ENCODE results near the gene ABCC5. TPM values are rescaled to one million over a fixed set of nuclear protein-coding genes. Genes with fewer than 3 reads are reported as not detected.
"Not testable (repeated sequence)": the region's sequence is repeated elsewhere in the genome, so short reads cannot be mapped to it uniquely, and the experiment has no call there.

ABCC5 gene
- total RNA-seq, 1 experiment from 2014 or later = 37.6 TPM

DNA sequence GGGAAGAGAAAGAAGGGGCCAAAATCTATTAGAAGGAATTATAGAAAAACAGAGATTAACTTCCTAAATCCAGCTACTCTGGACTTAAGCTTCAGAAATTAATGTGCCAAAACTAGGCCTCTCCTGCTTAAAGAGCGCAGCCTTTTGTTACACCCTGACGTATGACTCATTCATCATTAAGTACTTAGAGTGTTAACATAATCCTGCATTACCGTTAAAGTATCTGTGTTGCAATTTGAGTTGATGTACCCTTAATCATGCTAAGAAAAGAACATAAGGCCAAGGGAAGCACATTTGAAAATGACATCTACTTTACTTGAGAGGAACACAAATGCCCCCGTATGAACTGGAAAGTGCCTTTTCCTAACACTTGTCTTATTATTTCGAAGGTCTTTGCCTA is 21.7 kb upstream of the ABCC5 start:
- no peak overlapping the region for H4K5ac ChIP-seq (ENCODE audit: insufficient read length, low read depth, low read length)

DNA sequence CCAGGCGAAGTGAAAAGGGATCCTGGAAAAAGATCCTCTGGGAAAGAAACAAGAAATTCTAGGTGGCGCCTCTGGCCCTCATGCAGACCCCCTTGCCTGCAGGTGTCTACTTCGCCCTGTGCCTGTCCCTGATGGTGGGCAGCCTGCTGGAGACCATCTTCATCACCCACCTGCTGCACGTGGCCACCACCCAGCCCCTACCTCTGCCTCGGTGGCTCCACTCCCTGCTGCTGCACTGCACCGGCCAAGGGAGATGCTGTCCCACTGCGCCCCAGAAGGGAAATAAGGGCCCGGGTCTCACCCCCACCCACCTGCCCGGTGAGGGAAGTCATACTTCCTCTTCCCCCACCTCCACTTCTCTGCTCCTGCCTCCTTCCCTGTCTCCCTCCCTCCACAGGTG is 20.6 kb upstream of the ABCC5 start:
- not testable (repeated sequence) for H3K14ac ChIP-seq (ENCODE audit: insufficient read depth, low read length); H3K9me3 ChIP-seq (ENCODE audit: control insufficient read depth, low read depth, low read length); H3K27me3 ChIP-seq (ENCODE audit: insufficient read depth, low read length); H3K4me1 Mint-ChIP-seq; H3K4me3 Mint-ChIP-seq; H4K5ac ChIP-seq (ENCODE audit: insufficient read length, low read depth, low read length); H2BK120ac ChIP-seq (ENCODE audit: low read depth, low read length, poor library complexity, severe bottlenecking); H3K23me2 ChIP-seq (ENCODE audit: insufficient read length, low read depth, low read length, poor library complexity, severe bottlenecking); H3K36me3 Mint-ChIP-seq (ENCODE audit: insufficient read depth in 1 of 3, low read depth in 3 of 3); H3K4me2 ChIP-seq (ENCODE audit: insufficient read depth, insufficient read length, low read length); H2BK5ac ChIP-seq (ENCODE audit: insufficient read length, low read length); H3K79me1 ChIP-seq (ENCODE audit: insufficient read depth, low read depth, low read length, poor library complexity, severe bottlenecking); H3K56ac ChIP-seq (ENCODE audit: insufficient read length, low read depth, low read length); H3K9me3 Mint-ChIP-seq; H3T11ph ChIP-seq (ENCODE audit: low read length); H3K27ac Mint-ChIP-seq; H3K4me1 ChIP-seq (ENCODE audit: insufficient read depth, low read length); H3K18ac ChIP-seq (ENCODE audit: insufficient read length, low read depth, low read length); H3K79me2 ChIP-seq (ENCODE audit: insufficient read depth, low read length); H4K20me1 ChIP-seq (ENCODE audit: control insufficient read depth, insufficient read depth, insufficient read length); H3K9ac ChIP-seq (ENCODE audit: extremely low read depth, insufficient read length, low read length); H4K8ac ChIP-seq (replicated peaks; ENCODE audit: insufficient read length, low read depth, low read length); H2AK5ac ChIP-seq (ENCODE audit: insufficient read length, low read length); H3K27me3 Mint-ChIP-seq (ENCODE audit: low read depth); H3K23ac ChIP-seq (ENCODE audit: insufficient read length, low read depth, low read length); H2BK12ac ChIP-seq (ENCODE audit: insufficient read length, low read depth, low read length); H3K4ac ChIP-seq (ENCODE audit: low read depth, low read length); H2AFZ ChIP-seq (ENCODE audit: low read length); H2BK15ac ChIP-seq (ENCODE audit: low read depth, low read length); DNase-seq; H3K27ac ChIP-seq (ENCODE audit: insufficient read length, low read depth, low read length); H2BK20ac ChIP-seq (ENCODE audit: low read depth, low read length, poor library complexity, severe bottlenecking); H4K91ac ChIP-seq (ENCODE audit: insufficient read length, low read depth, low read length)
- no CpG with 5 or more reads among the region's 9 CpGs for WGBS (ENCODE audit: extremely low coverage, insufficient read length, low lambda C conversion rate)

More for the DNA sequence above, 21.7 kb upstream of the ABCC5 start:
- H4K91ac ChIP-seq (ENCODE audit: insufficient read length, low read depth, low read length) = no peak overlapping the region
- H3K23ac ChIP-seq (ENCODE audit: insufficient read length, low read depth, low read length) = no peak overlapping the region
- H3K27me3 ChIP-seq (ENCODE audit: insufficient read depth, low read length) = no peaks in the 10 kb centered on the region
- H3K9me3 ChIP-seq (ENCODE audit: control insufficient read depth, low read depth, low read length) = no peaks in the 10 kb centered on the region
- Mint-ChIP-seq H3K4me3 (no peak overlapping the region), H3K9me3 (no peaks in the 10 kb centered on the region), H3K27me3 (ENCODE audit: low read depth) (no peaks in the 10 kb centered on the region; the same call in 1 of the 2 replicates), H3K27ac (no peak overlapping the region), H3K4me1 (peaks cover 0 to 10% of the 10 kb centered on the region in 2 experiments; a peak in 2 of 4 replicates), H3K36me3 (ENCODE audit: insufficient read depth in 1 of 3, low read depth in 3 of 3) (no peaks in the 10 kb centered on the region)
- TF ChIP-seq, protein P1, sequence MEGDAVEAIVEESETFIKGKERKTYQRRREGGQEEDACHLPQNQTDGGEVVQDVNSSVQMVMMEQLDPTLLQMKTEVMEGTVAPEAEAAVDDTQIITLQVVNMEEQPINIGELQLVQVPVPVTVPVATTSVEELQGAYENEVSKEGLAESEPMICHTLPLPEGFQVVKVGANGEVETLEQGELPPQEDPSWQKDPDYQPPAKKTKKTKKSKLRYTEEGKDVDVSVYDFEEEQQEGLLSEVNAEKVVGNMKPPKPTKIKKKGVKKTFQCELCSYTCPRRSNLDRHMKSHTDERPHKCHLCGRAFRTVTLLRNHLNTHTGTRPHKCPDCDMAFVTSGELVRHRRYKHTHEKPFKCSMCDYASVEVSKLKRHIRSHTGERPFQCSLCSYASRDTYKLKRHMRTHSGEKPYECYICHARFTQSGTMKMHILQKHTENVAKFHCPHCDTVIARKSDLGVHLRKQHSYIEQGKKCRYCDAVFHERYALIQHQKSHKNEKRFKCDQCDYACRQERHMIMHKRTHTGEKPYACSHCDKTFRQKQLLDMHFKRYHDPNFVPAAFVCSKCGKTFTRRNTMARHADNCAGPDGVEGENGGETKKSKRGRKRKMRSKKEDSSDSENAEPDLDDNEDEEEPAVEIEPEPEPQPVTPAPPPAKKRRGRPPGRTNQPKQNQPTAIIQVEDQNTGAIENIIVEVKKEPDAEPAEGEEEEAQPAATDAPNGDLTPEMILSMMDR (conservative IDR thresholded peaks at IDR 0.05) = no peak
- H2BK12ac ChIP-seq (ENCODE audit: insufficient read length, low read depth, low read length) = no peak overlapping the region
- H3K27ac ChIP-seq (ENCODE audit: insufficient read length, low read depth, low read length) = no peak overlapping the region
- DNase-seq = no peak
- no peak overlapping the region for H3T11ph ChIP-seq (ENCODE audit: low read length)
- H4K20me1 ChIP-seq (ENCODE audit: control insufficient read depth, insufficient read depth, insufficient read length) = no peaks in the 10 kb centered on the region
- H4K8ac ChIP-seq (replicated peaks; ENCODE audit: insufficient read length, low read depth, low read length) = no peak overlapping the region
- no peaks in the 10 kb centered on the region for H3K79me1 ChIP-seq (ENCODE audit: insufficient read depth, low read depth, low read length, poor library complexity, severe bottlenecking)
- no peak overlapping the region for H3K4me2 ChIP-seq (ENCODE audit: insufficient read depth, insufficient read length, low read length)
- H3K4me1 ChIP-seq (ENCODE audit: insufficient read depth, low read length) = no peaks in the 10 kb centered on the region
- H3K14ac ChIP-seq (ENCODE audit: insufficient read depth, low read length) = no peak overlapping the region
- H3K23me2 ChIP-seq (ENCODE audit: insufficient read length, low read depth, low read length, poor library complexity, severe bottlenecking) = no peaks in the 10 kb centered on the region
- H3K79me2 ChIP-seq (ENCODE audit: insufficient read depth, low read length) = no peaks in the 10 kb centered on the region
- H2BK120ac ChIP-seq (ENCODE audit: low read depth, low read length, poor library complexity, severe bottlenecking) = no peak overlapping the region
- no peak overlapping the region for H2AK5ac ChIP-seq (ENCODE audit: insufficient read length, low read length)
- H3K56ac ChIP-seq (ENCODE audit: insufficient read length, low read depth, low read length) = no peak overlapping the region
- no peak overlapping the region for H2BK20ac ChIP-seq (ENCODE audit: low read depth, low read length, poor library complexity, severe bottlenecking)
- no peak overlapping the region for H3K9ac ChIP-seq (ENCODE audit: extremely low read depth, insufficient read length, low read length)
- WGBS (ENCODE audit: extremely low coverage, insufficient read length, low lambda C conversion rate) = no CpG with 5 or more reads among the region's 5 CpGs
- no peak overlapping the region for H3K18ac ChIP-seq (ENCODE audit: insufficient read length, low read depth, low read length)
- H3K4ac ChIP-seq (ENCODE audit: low read depth, low read length) = no peak overlapping the region
- no peak overlapping the region for H2BK5ac ChIP-seq (ENCODE audit: insufficient read length, low read length)
- H2AFZ ChIP-seq (ENCODE audit: low read length) = no peak overlapping the region
- H2BK15ac ChIP-seq (ENCODE audit: low read depth, low read length) = no peak overlapping the region
